Measurements from ENCODE around the gene STXBP4. TPM values are rescaled to one million over a fixed set of nuclear protein-coding genes. Genes with fewer than 3 reads are reported as not detected.

STXBP4 gene
- total RNA-seq, 4 donors from 2014 or later: 7.3 to 35.0 (median 18.0) TPM

- TF ChIP-seq CTCF (IDR thresholded peaks at IDR 0.05; ENCODE audit: low read depth): no peak
Measured at GRCh38 chr17:55175788-55176427, 207.3 kb downstream of the STXBP4 start.

GRCh38 chr17:55177159-55177854 is 208.7 kb downstream of the STXBP4 start:
- TF ChIP-seq CTCF (IDR thresholded peaks at IDR 0.05; ENCODE audit: low read depth): no peak

- no peak for TF ChIP-seq CTCF (IDR thresholded peaks at IDR 0.05; ENCODE audit: low read depth)
Measured at GRCh38 chr17:55177855-55178217, 209.3 kb downstream of the STXBP4 start.

- no peak for TF ChIP-seq CTCF (IDR thresholded peaks at IDR 0.05; ENCODE audit: low read depth)
Measured at GRCh38 chr17:55186937-55187770, 218.6 kb downstream of the STXBP4 start.

GRCh38 chr17:55190748-55191147 is 222.2 kb downstream of the STXBP4 start:
- TF ChIP-seq CTCF (IDR thresholded peaks at IDR 0.05; ENCODE audit: low read depth): no peak

- TF ChIP-seq CTCF (IDR thresholded peaks at IDR 0.05; ENCODE audit: low read depth): no peak
Measured at GRCh38 chr17:55198690-55199370, 230.3 kb downstream of the STXBP4 start.

Data from subcutaneous adipose tissue (tissue), 4 donors.